A549 (cell line): ENCODE data around the gene KEL.

Experiments used
- CHD4 ChIP-seq: fragments of 200-600 bp; sonication (generic); IDR thresholded peaks from 2 replicates; pipeline ENCODE4 v1.6.1; 2016; ENCODE audit warnings: antibody characterized with exemption, mild to moderate bottlenecking, borderline replicate concordance
- POLR2A ChIP-seq: IDR thresholded peaks from 2 replicates; pipeline ENCODE4 v1.6.1; 2012; ENCODE audit warnings: mild to moderate bottlenecking, low read length
- REST ChIP-seq: fragments of 200-600 bp; sonication (generic); IDR thresholded peaks from 2 replicates; pipeline ENCODE4 v1.6.1; 2016; ENCODE audit warnings: antibody characterized with exemption, mild to moderate bottlenecking, moderate library complexity
- SREBF2 ChIP-seq: fragments of 450-650 bp; IDR thresholded peaks from 2 replicates; pipeline ENCODE4 v1.6.1; 2014; ENCODE audit warnings: mild to moderate bottlenecking, moderate library complexity
- USF2 ChIP-seq: fragments of 450-650 bp; IDR thresholded peaks from 2 replicates; pipeline ENCODE4 v1.6.1; 2014; ENCODE audit warnings: antibody characterized with exemption
- ZSCAN20 ChIP-seq: fragments of 250-450 bp; sonication (Bioruptor Pico); IDR thresholded peaks from 2 replicates; pipeline ENCODE4 v1.8.0; 2022; ENCODE audit warnings: mild to moderate bottlenecking, moderate library complexity
- TF ChIP-seq, protein P1 (sequence below): fragments of >200 bp; sonication (Bioruptor Twin); formaldehyde crosslinking; IDR thresholded peaks from 3 replicates; pipeline ENCODE4 v1.5.1; 2016
- TF ChIP-seq, protein P2 (sequence below): IDR thresholded peaks from 2 replicates; pipeline ENCODE4 v1.6.1; 2012

DNA sequence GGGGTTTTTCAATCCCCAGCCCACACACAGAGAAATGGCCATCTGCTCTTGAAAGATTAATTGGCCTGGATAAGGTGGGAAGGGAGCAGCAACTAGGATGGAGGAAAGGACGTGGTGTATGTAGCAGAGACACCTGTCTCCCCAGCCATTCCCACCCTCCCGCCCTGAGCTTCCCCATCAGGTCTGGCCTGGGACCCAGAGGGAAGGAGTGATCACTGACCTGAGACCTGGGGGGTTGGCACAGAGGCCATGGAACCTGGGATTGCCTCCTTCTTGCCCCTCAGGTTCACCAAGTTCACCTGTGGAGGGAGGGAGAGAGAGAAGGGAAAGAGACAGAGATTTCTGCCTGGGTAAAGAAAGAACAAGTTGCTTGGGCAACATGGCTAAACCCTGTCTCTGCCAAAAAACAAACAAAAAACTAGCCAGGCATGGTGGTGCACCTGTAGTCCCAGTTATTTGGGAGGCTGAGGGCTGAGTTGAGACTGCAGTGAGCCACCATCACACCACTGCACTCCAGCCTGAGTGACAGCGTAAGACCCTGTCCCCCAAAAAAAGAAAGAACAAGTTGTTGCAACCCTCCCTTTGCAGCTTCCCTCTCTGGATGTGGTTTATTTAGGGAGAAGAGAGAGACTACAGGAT lies 65.3 kb downstream of the KEL start:
- TF ChIP-seq, protein P1, sequence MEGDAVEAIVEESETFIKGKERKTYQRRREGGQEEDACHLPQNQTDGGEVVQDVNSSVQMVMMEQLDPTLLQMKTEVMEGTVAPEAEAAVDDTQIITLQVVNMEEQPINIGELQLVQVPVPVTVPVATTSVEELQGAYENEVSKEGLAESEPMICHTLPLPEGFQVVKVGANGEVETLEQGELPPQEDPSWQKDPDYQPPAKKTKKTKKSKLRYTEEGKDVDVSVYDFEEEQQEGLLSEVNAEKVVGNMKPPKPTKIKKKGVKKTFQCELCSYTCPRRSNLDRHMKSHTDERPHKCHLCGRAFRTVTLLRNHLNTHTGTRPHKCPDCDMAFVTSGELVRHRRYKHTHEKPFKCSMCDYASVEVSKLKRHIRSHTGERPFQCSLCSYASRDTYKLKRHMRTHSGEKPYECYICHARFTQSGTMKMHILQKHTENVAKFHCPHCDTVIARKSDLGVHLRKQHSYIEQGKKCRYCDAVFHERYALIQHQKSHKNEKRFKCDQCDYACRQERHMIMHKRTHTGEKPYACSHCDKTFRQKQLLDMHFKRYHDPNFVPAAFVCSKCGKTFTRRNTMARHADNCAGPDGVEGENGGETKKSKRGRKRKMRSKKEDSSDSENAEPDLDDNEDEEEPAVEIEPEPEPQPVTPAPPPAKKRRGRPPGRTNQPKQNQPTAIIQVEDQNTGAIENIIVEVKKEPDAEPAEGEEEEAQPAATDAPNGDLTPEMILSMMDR: no peak
- TF ChIP-seq POLR2A (no peak), SREBF2 (no peak), USF2 (no peak), REST (no peak), ZSCAN20 (CRISPR knock-in tag) (no peak), CHD4 (no peak)
- TF ChIP-seq, protein P2, sequence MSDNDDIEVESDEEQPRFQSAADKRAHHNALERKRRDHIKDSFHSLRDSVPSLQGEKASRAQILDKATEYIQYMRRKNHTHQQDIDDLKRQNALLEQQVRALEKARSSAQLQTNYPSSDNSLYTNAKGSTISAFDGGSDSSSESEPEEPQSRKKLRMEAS: no peak
